Measurements from ENCODE around the gene ACTMAP.

DNA sequence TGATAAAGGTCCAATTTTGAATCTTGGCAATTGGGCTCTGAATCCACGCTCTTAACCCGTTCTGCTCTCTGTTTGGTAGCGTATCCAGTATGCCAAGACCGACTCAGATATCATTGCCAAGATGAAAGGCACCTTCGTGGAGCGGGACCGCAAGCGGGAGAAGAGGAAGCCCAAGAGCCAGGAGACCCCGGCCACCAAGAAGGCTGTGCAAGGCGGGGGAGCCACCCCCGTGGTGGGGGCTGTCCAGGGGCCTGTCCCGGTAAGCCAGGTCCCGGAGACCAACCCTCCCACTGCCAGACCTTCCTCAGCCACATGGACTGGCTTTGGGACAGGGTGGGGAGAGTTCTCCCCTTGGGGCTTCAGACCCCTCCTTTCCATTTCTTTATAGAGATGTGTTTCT, 9.1 kb upstream of the ACTMAP start:
- TF ChIP-seq, protein P1, sequence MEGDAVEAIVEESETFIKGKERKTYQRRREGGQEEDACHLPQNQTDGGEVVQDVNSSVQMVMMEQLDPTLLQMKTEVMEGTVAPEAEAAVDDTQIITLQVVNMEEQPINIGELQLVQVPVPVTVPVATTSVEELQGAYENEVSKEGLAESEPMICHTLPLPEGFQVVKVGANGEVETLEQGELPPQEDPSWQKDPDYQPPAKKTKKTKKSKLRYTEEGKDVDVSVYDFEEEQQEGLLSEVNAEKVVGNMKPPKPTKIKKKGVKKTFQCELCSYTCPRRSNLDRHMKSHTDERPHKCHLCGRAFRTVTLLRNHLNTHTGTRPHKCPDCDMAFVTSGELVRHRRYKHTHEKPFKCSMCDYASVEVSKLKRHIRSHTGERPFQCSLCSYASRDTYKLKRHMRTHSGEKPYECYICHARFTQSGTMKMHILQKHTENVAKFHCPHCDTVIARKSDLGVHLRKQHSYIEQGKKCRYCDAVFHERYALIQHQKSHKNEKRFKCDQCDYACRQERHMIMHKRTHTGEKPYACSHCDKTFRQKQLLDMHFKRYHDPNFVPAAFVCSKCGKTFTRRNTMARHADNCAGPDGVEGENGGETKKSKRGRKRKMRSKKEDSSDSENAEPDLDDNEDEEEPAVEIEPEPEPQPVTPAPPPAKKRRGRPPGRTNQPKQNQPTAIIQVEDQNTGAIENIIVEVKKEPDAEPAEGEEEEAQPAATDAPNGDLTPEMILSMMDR (IDR thresholded peaks at IDR 0.05; ENCODE audit: low read depth, low read length, missing input control), result no peak
- TF ChIP-seq YY1 (IDR thresholded peaks at IDR 0.05), result no peak
- TF ChIP-seq, protein P2, sequence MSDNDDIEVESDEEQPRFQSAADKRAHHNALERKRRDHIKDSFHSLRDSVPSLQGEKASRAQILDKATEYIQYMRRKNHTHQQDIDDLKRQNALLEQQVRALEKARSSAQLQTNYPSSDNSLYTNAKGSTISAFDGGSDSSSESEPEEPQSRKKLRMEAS (IDR thresholded peaks at IDR 0.05), result no peak
- TF ChIP-seq, protein P3, sequence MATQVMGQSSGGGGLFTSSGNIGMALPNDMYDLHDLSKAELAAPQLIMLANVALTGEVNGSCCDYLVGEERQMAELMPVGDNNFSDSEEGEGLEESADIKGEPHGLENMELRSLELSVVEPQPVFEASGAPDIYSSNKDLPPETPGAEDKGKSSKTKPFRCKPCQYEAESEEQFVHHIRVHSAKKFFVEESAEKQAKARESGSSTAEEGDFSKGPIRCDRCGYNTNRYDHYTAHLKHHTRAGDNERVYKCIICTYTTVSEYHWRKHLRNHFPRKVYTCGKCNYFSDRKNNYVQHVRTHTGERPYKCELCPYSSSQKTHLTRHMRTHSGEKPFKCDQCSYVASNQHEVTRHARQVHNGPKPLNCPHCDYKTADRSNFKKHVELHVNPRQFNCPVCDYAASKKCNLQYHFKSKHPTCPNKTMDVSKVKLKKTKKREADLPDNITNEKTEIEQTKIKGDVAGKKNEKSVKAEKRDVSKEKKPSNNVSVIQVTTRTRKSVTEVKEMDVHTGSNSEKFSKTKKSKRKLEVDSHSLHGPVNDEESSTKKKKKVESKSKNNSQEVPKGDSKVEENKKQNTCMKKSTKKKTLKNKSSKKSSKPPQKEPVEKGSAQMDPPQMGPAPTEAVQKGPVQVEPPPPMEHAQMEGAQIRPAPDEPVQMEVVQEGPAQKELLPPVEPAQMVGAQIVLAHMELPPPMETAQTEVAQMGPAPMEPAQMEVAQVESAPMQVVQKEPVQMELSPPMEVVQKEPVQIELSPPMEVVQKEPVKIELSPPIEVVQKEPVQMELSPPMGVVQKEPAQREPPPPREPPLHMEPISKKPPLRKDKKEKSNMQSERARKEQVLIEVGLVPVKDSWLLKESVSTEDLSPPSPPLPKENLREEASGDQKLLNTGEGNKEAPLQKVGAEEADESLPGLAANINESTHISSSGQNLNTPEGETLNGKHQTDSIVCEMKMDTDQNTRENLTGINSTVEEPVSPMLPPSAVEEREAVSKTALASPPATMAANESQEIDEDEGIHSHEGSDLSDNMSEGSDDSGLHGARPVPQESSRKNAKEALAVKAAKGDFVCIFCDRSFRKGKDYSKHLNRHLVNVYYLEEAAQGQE (IDR thresholded peaks at IDR 0.05), result no peak

Data from liver (tissue), 2 donors.